Kidney (tissue), 14 donors: ENCODE results near the gene ETV6. TPM values are rescaled to one million over a fixed set of nuclear protein-coding genes. Genes with fewer than 3 reads are reported as not detected.

Source experiments
- DNase-seq, 5 donors: peaks; one replicate each; pipeline ENCODE4 v3.0.0-alpha.2; 2013 to 2020
- FAIRE-seq: peaks from 2 replicates; lab custom pipeline; 2012; peaks lifted over from hg19 to GRCh38; lab: Jason Lieb, UNC
- H3K27ac ChIP-seq, 2 donors: one replicate each; pipeline ENCODE4 v1.7.0; 2013; ENCODE audit warnings: low read depth in 2 of 2, low read length in 2 of 2, inconsistent platforms in 1 of 2
- H3K27me3 ChIP-seq: one replicate; pipeline ENCODE4 v1.7.1; 2013; ENCODE audit warnings: low read length, inconsistent platforms; ENCODE audit not compliant: control insufficient read depth, insufficient read depth
- H3K36me3 ChIP-seq, 3 donors: one replicate each; pipeline versions ENCODE4 v1.7.0 to v1.7.1; 2013; ENCODE audit warnings: low read length in 3 of 3, control low read depth in 1 of 3, inconsistent platforms in 1 of 3; ENCODE audit not compliant: insufficient read depth in 3 of 3, control insufficient read depth in 2 of 3
- H3K4me1 ChIP-seq, 3 donors: one replicate each; pipeline versions ENCODE4 v1.7.0 to v1.7.1; 2013; ENCODE audit warnings: low read length in 3 of 3, inconsistent platforms in 1 of 3, low read depth in 1 of 3; ENCODE audit not compliant: control insufficient read depth in 2 of 3, insufficient read depth in 2 of 3
- H3K4me3 ChIP-seq, 3 donors: one replicate each; pipeline versions ENCODE4 v1.7.0 to v1.8.1; 2013; ENCODE audit warnings: low read length in 3 of 3, control low read depth in 1 of 3, inconsistent platforms in 1 of 3
- H3K9ac ChIP-seq, 3 donors: one replicate each; pipeline versions ENCODE4 v1.7.0 to v1.7.1; 2013; ENCODE audit warnings: low read length in 3 of 3, control low read depth in 1 of 3, inconsistent platforms in 1 of 3
- H3K9me3 ChIP-seq, 3 donors: one replicate each; pipeline versions ENCODE4 v1.7.0 to v1.7.1; 2013; ENCODE audit warnings: low read length in 3 of 3, control low read depth in 1 of 3, inconsistent platforms in 1 of 3; ENCODE audit not compliant: control insufficient read depth in 2 of 3, insufficient read depth in 1 of 3
- intact Hi-C: fragments of 100-400 bp; cut with DNase I; formaldehyde crosslinking; loops from one replicate; pipeline ENCODE4 v1.11.1; 2022
- polyA plus RNA-seq: library from polyadenylated mRNA; stranded (reverse); fragments of 350-450 nt; fragmentation: Illumina TruSeq; extraction: RNeasy Lipid Tissue Mini Kit (QIAGEN cat#74804); gene quantifications from one replicate; pipeline ENCODE4 v1.2.3, GENCODE V29; 2014; ENCODE audit warnings: low read depth, low replicate concordance; ENCODE audit not compliant: insufficient read depth
- total RNA-seq: library from RNA; stranded (reverse); fragmentation: NEBNext Ultra II Directional; extraction: Animal tissue kit (Norgen Biotek cat#: 25700); gene quantifications from one replicate; pipeline ENCODE4 v1.2.1, GENCODE V29; 2021
- TF ChIP-seq, protein P1 (sequence below): IDR thresholded peaks from 3 replicates; pipeline ENCODE4 v1.5.1; 2012; ENCODE audit warnings: mild to moderate bottlenecking, moderate library complexity, borderline replicate concordance; ENCODE audit not compliant: insufficient read depth; ENCODE audit errors: extremely low read depth
- donor health status: control.
- donor health status: control.
- donor health status: control.
- donor health status: control.
- donor health status: control.
- donor health status: DM: yes; HTN: yes; CAD: no.
- donor health status: Normal renal cell carcinoma (clear cell type).

Gene ETV6
- total and polyA plus RNA-seq, 2 donors from 2014 or later: 5.2 to 59.8 TPM

DNA sequence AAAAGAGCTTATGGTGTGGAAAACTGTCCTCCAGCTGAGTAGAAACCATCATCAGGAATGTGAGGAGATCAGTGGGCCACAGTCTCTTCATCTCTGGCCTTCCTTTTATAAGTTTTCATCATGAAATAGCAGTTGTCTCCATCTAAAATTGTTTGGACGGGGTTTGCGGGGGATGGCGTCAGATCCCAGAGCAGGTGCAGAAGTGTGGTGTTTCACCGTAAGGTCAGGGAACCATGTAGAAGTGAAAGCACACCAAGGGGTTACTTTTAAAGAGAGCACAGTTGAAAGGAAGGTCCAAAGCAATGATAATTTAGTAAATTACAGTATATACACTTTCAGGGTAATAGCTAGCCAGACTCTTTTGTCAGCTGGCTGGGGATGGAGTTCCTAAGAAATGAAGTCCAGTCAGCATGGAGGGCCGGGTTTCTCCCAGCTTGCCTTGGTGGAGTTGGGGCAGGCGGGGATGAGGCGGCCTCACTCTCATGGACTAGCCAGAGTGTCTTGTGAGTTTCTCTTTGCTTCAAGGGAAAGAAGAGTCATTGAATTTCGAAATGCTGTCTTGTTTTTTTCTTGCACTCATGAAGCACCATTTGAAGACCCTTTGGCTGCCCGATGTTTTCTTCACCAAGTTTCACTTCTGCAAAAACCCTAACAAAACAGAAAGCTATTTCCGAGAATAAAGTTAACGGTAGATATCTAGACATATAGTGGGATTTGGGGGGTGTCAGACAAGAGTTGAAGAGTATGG is 100.6 kb downstream of the ETV6 start:
- TF ChIP-seq, protein P1, sequence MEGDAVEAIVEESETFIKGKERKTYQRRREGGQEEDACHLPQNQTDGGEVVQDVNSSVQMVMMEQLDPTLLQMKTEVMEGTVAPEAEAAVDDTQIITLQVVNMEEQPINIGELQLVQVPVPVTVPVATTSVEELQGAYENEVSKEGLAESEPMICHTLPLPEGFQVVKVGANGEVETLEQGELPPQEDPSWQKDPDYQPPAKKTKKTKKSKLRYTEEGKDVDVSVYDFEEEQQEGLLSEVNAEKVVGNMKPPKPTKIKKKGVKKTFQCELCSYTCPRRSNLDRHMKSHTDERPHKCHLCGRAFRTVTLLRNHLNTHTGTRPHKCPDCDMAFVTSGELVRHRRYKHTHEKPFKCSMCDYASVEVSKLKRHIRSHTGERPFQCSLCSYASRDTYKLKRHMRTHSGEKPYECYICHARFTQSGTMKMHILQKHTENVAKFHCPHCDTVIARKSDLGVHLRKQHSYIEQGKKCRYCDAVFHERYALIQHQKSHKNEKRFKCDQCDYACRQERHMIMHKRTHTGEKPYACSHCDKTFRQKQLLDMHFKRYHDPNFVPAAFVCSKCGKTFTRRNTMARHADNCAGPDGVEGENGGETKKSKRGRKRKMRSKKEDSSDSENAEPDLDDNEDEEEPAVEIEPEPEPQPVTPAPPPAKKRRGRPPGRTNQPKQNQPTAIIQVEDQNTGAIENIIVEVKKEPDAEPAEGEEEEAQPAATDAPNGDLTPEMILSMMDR: no peak
- H3K27ac ChIP-seq: no peak overlapping the region
- no peak for FAIRE-seq
- H3K9me3 ChIP-seq: no peaks in the 10 kb centered on the region
- no peak overlapping the region for H3K4me3 ChIP-seq
- H3K27me3 ChIP-seq: no peaks in the 10 kb centered on the region
- no peaks in the 10 kb centered on the region for H3K36me3 ChIP-seq
- intact Hi-C loops: no loop called here
- no peak for DNase-seq
- H3K4me1 ChIP-seq: no peaks in the 10 kb centered on the region
- no peak overlapping the region for H3K9ac ChIP-seq

DNA sequence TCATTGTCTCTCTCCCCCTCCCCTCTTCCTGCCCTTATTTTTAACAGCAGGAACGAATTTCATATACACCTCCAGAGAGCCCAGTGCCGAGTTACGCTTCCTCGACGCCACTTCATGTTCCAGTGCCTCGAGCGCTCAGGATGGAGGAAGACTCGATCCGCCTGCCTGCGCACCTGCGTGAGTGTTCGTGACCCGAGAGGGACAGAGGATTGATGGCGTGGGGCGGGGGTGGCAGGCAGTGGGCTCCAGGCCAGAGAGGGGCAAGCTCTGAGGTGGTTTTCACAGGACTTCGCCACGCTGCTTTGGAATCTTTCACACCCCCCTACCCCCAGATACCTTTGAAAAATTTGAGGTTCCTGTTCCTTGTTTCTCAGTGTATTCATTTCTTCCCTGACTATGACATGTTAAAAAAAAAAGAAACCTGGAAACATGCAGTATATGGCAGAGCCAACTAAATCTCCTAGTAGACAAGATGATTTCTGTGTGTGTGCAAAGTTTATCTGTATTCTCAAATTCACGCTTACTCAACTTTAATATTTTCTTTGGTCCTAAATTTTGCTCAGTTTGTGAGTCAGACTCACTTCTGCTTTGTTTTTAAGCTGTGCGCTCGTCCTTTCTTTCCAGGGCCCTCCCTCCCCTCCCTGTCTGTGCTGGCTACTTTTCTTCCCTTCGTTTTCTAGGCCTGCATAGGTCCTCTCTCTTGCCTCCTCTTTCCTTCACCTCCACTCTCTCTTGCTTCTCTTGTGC is 103.1 kb downstream of the ETV6 start:
- FAIRE-seq (no peak), DNase-seq (no peak)
- TF ChIP-seq, protein P1: no peak
- Histone ChIP-seq H3K4me3 (no peak overlapping the region), H3K36me3 (no peaks in the 10 kb centered on the region), H3K4me1 (peaks cover 0 to 2% (median 0%) of the 10 kb centered on the region in 3 donors), H3K27me3 (no peaks in the 10 kb centered on the region), H3K9ac (no peak overlapping the region), H3K27ac (no peak overlapping the region), H3K9me3 (no peaks in the 10 kb centered on the region)
- intact Hi-C loops: no loop called here

GRCh38 chr12:11753150-11753499 is 103.7 kb downstream of the ETV6 start:
- TF ChIP-seq, protein P1: no peak
- FAIRE-seq (no peak), DNase-seq (no peak)
- Histone ChIP-seq H3K36me3 (no peaks in the 10 kb centered on the region), H3K27me3 (no peaks in the 10 kb centered on the region), H3K4me1 (peaks cover 0 to 7% (median 2%) of the 10 kb centered on the region in 3 donors), H3K9me3 (no peaks in the 10 kb centered on the region), H3K27ac (no peak overlapping the region), H3K9ac (no peak overlapping the region), H3K4me3 (no peak overlapping the region)
- intact Hi-C loops: no loop called here
